Activated CD4-positive, alpha-beta memory T cell treated with anti-CD3 and anti-CD28 coated beads for 36 hours (primary cell): Measurements from ENCODE around the gene FOXJ1. TPM values are rescaled to one million over a fixed set of nuclear protein-coding genes. Genes with fewer than 3 reads are reported as not detected.
A peak's percentile ranks its signal among the peaks of the same experiment; 100 is the strongest.

Experiments
- CTCF ChIA-PET: fragments of 350-600 bp; sonication (Branson Sonifier 250); formaldehyde crosslinking; loops from one replicate; lab custom pipeline; 2021; ENCODE audit warnings: antibody characterized with exemption, inconsistent platforms; lab: Charles Lee
- POLR2A ChIA-PET: fragments of 350-600 bp; sonication (Branson Sonifier 250); formaldehyde crosslinking; loops from one replicate; lab custom pipeline; 2021; ENCODE audit warnings: antibody characterized with exemption; lab: Charles Lee
- DNase-seq: peaks from one replicate; pipeline ENCODE4 v3.0.0-alpha.2; 2020
- H3K27ac Mint-ChIP-seq: one replicate; pipeline ENCODE4 v1.8.0; 2021; ENCODE audit warnings: mixed read lengths
- H3K27me3 Mint-ChIP-seq: one replicate; pipeline ENCODE4 v1.8.0; 2021; ENCODE audit warnings: mixed read lengths
- H3K36me3 Mint-ChIP-seq: one replicate; pipeline ENCODE4 v1.8.0; 2021; ENCODE audit warnings: mixed read lengths
- H3K4me1 Mint-ChIP-seq: one replicate; pipeline ENCODE4 v1.8.0; 2021; ENCODE audit warnings: low read depth, mixed read lengths
- H3K4me3 Mint-ChIP-seq: one replicate; pipeline ENCODE4 v1.8.0; 2021; ENCODE audit warnings: mild to moderate bottlenecking, mixed read lengths
- H3K9me3 Mint-ChIP-seq: one replicate; pipeline ENCODE4 v1.8.0; 2021; ENCODE audit warnings: mixed read lengths
- intact Hi-C: fragments of 100-400 bp; cut with micrococcal nuclease; formaldehyde crosslinking; loops from one replicate; pipeline ENCODE4 v1.15.1; 2023
- total RNA-seq, 2 experiments: library from RNA; stranded (reverse); gene quantifications; one replicate each; pipeline ENCODE4 v1.2.3, GENCODE V29; 2021

Gene FOXJ1
- total RNA-seq, 2 experiments from 2014 or later, result 0.22 to 0.29 TPM

GRCh38 chr17:76159157-76159556 is 18.1 kb upstream of the FOXJ1 start:
- Mint-ChIP-seq H3K9me3 (no peaks in the 10 kb centered on the region), H3K36me3 (peaks cover 31% of the 10 kb centered on the region), H3K4me3 (no peak overlapping the region)

GRCh38 chr17:76157759-76158158 is 16.7 kb upstream of the FOXJ1 start:
- no peaks in the 10 kb centered on the region for H3K9me3 Mint-ChIP-seq
- peaks cover 7% of the 10 kb centered on the region for H3K4me1 Mint-ChIP-seq
- POLR2A ChIA-PET, result no interaction called here
- H3K27me3 Mint-ChIP-seq, result no peaks in the 10 kb centered on the region
- no peak overlapping the region for H3K27ac Mint-ChIP-seq
- peaks cover 31% of the 10 kb centered on the region for H3K36me3 Mint-ChIP-seq
- H3K4me3 Mint-ChIP-seq, result no peak overlapping the region
- DNase-seq, result no peak
- intact Hi-C loops, result no loop called here
- CTCF ChIA-PET, result interaction anchor here (0.9 kb wide), 1 partner anchor 122 kb away, joined by 3 read pairs; no protein-coding TSS in a partner anchor

More at GRCh38 chr17:76159157-76159556, 18.1 kb upstream of the FOXJ1 start:
- no peak overlapping the region for H3K27ac Mint-ChIP-seq
- ChIA-PET POLR2A (no interaction called here), CTCF (interaction anchor here (1.6 kb wide), 1 partner anchor 121 kb away, joined by 10 read pairs; no protein-coding TSS in a partner anchor)
- no peak for DNase-seq
- no peaks in the 10 kb centered on the region for H3K27me3 Mint-ChIP-seq
- no peaks in the 10 kb centered on the region for H3K4me1 Mint-ChIP-seq
- intact Hi-C loops, result no loop called here

- no peaks in the 10 kb centered on the region for H3K9me3 Mint-ChIP-seq
- ChIA-PET CTCF (no interaction called here), POLR2A (no interaction called here)
- no peaks in the 10 kb centered on the region for H3K27me3 Mint-ChIP-seq
- H3K4me1 Mint-ChIP-seq, result peaks cover 18% of the 10 kb centered on the region
- intact Hi-C loops, result no loop called here
- H3K27ac Mint-ChIP-seq, result no peak overlapping the region
- no peak overlapping the region for H3K4me3 Mint-ChIP-seq
- no peak for DNase-seq
- peaks cover 36% of the 10 kb centered on the region for H3K36me3 Mint-ChIP-seq
Measured at GRCh38 chr17:76156662-76156991, 15.6 kb upstream of the FOXJ1 start.

GRCh38 chr17:76155988-76156661 is 15.1 kb upstream of the FOXJ1 start:
- intact Hi-C loops, result no loop called here
- DNase-seq, result no peak
- H3K36me3 Mint-ChIP-seq, result peaks cover 35% of the 10 kb centered on the region
- peaks cover 23% of the 10 kb centered on the region for H3K4me1 Mint-ChIP-seq
- CTCF ChIA-PET, result no interaction called here
- no peak overlapping the region for H3K4me3 Mint-ChIP-seq
- no peak overlapping the region for H3K27ac Mint-ChIP-seq
- no peaks in the 10 kb centered on the region for H3K9me3 Mint-ChIP-seq
- POLR2A ChIA-PET, result no interaction called here
- no peaks in the 10 kb centered on the region for H3K27me3 Mint-ChIP-seq

GRCh38 chr17:76154936-76155845 is 14.1 kb upstream of the FOXJ1 start:
- DNase-seq, result no peak
- Mint-ChIP-seq H3K9me3 (no peaks in the 10 kb centered on the region), H3K36me3 (peaks cover 38% of the 10 kb centered on the region), H3K4me3 (no peak overlapping the region), H3K27ac (no peak overlapping the region), H3K27me3 (no peaks in the 10 kb centered on the region), H3K4me1 (peaks cover 26% of the 10 kb centered on the region)
- CTCF ChIA-PET, result no interaction called here
- intact Hi-C loops, result no loop called here
- POLR2A ChIA-PET, result no interaction called here

GRCh38 chr17:76154292-76154691 is 13.2 kb upstream of the FOXJ1 start:
- intact Hi-C loops, result no loop called here
- ChIA-PET CTCF (interaction anchor here (1.9 kb wide), 1 partner anchor 125 kb away, joined by 10 read pairs; no protein-coding TSS in a partner anchor), POLR2A (no interaction called here)
- H3K4me1 Mint-ChIP-seq, result peaks cover 26% of the 10 kb centered on the region
- H3K27ac Mint-ChIP-seq, result no peak overlapping the region
- no peak for DNase-seq
- H3K36me3 Mint-ChIP-seq, result peaks cover 38% of the 10 kb centered on the region
- H3K9me3 Mint-ChIP-seq, result no peaks in the 10 kb centered on the region
- H3K4me3 Mint-ChIP-seq, result no peak overlapping the region
- no peaks in the 10 kb centered on the region for H3K27me3 Mint-ChIP-seq

- ChIA-PET POLR2A (interaction anchor here (0.7 kb wide), 1 partner anchor 10 kb away, joined by 3 read pairs; no protein-coding TSS in a partner anchor), CTCF (interaction anchor here (1.2 to 2.6 kb wide), 3 partner anchors 33 to 140 kb away, joined by 3 to 12 read pairs (median 10); no protein-coding TSS in a partner anchor)
- Mint-ChIP-seq H3K4me1 (peaks cover 26% of the 10 kb centered on the region), H3K4me3 (no peak overlapping the region), H3K36me3 (peaks cover 35% of the 10 kb centered on the region), H3K27ac (no peak overlapping the region), H3K9me3 (no peaks in the 10 kb centered on the region), H3K27me3 (no peaks in the 10 kb centered on the region)
- intact Hi-C loops, result no loop called here
- DNase-seq, result no peak
Measured at GRCh38 chr17:76153640-76154039, 12.6 kb upstream of the FOXJ1 start.

GRCh38 chr17:76153202-76153601 is 12.2 kb upstream of the FOXJ1 start:
- H3K27ac Mint-ChIP-seq, result no peak overlapping the region
- DNase-seq, result no peak
- POLR2A ChIA-PET, result interaction anchor here (0.7 kb wide), 1 partner anchor 9 kb away, joined by 3 read pairs; no protein-coding TSS in a partner anchor
- CTCF ChIA-PET, result interaction anchor here (1.2 to 2.6 kb wide), 3 partner anchors 32 to 139 kb away, joined by 3 to 12 read pairs (median 10); no protein-coding TSS in a partner anchor
- intact Hi-C loops, result no loop called here
- H3K9me3 Mint-ChIP-seq, result no peaks in the 10 kb centered on the region
- peaks cover 33% of the 10 kb centered on the region for H3K36me3 Mint-ChIP-seq
- no peaks in the 10 kb centered on the region for H3K27me3 Mint-ChIP-seq
- peaks cover 26% of the 10 kb centered on the region for H3K4me1 Mint-ChIP-seq
- no peak overlapping the region for H3K4me3 Mint-ChIP-seq

GRCh38 chr17:76152591-76152990 is 11.5 kb upstream of the FOXJ1 start:
- Mint-ChIP-seq H3K4me1 (peaks cover 26% of the 10 kb centered on the region), H3K4me3 (no peak overlapping the region), H3K27ac (peak overlapping the region; percentile 6), H3K36me3 (peaks cover 27% of the 10 kb centered on the region), H3K27me3 (no peaks in the 10 kb centered on the region), H3K9me3 (no peaks in the 10 kb centered on the region)
- DNase-seq, result no peak
- ChIA-PET POLR2A (no interaction called here), CTCF (interaction anchor here (1.2 to 2.6 kb wide), 3 partner anchors 32 to 138 kb away, joined by 3 to 12 read pairs (median 10); no protein-coding TSS in a partner anchor)
- intact Hi-C loops, result no loop called here

- no peak for DNase-seq
- Mint-ChIP-seq H3K4me3 (no peak overlapping the region), H3K27me3 (no peaks in the 10 kb centered on the region), H3K36me3 (peaks cover 22% of the 10 kb centered on the region), H3K27ac (peak overlapping the region; percentile 58), H3K4me1 (peaks cover 28% of the 10 kb centered on the region), H3K9me3 (no peaks in the 10 kb centered on the region)
- ChIA-PET CTCF (interaction anchor here (1.2 to 2.6 kb wide), 3 partner anchors 8 to 31 kb away, joined by 6 to 12 read pairs (median 6); no protein-coding TSS in a partner anchor), POLR2A (no interaction called here)
- intact Hi-C loops, result no loop called here
Measured at GRCh38 chr17:76151896-76152454, 10.9 kb upstream of the FOXJ1 start.

- peaks cover 20% of the 10 kb centered on the region for H3K36me3 Mint-ChIP-seq
- CTCF ChIA-PET, result interaction anchor here (1.1 to 2.6 kb wide), 4 partner anchors 9 to 31 kb away, joined by 4 to 12 read pairs (median 6); no protein-coding TSS in a partner anchor
- peak overlapping the region; percentile 46 for H3K27ac Mint-ChIP-seq
- POLR2A ChIA-PET, result interaction anchor here (0.5 to 1.0 kb wide), 2 partner anchors 70 to 119 kb away, joined by 3 read pairs; no protein-coding TSS in a partner anchor
- no peak for DNase-seq
- H3K27me3 Mint-ChIP-seq, result no peaks in the 10 kb centered on the region
- intact Hi-C loops, result no loop called here
- H3K4me3 Mint-ChIP-seq, result no peak overlapping the region
- no peaks in the 10 kb centered on the region for H3K9me3 Mint-ChIP-seq
- H3K4me1 Mint-ChIP-seq, result peaks cover 38% of the 10 kb centered on the region
Measured at GRCh38 chr17:76150712-76151622, 9.9 kb upstream of the FOXJ1 start.
